Bronchial epithelial cell (primary cell): ENCODE data around the gene SATB1. TPM values are rescaled to one million over a fixed set of nuclear protein-coding genes. Genes with fewer than 3 reads are reported as not detected.

Experiments used
- DNase-seq: peaks from one replicate; pipeline ENCODE4 v3.0.0-alpha.2; 2010; ENCODE audit warnings: low read depth
- FAIRE-seq: peaks from 2 replicates; lab custom pipeline; 2011; peaks lifted over from hg19 to GRCh38; lab: Jason Lieb, UNC
- H3K27me3 ChIP-seq: 2 replicates; pipeline ENCODE4 v1.5.1; 2011; ENCODE audit warnings: low read length; ENCODE audit not compliant: control insufficient read depth, insufficient read depth
- H3K36me3 ChIP-seq: 2 replicates; pipeline ENCODE4 v1.5.1; 2011; ENCODE audit warnings: low read length; ENCODE audit not compliant: control insufficient read depth, insufficient read depth
- H3K4me3 ChIP-seq: 2 replicates; pipeline ENCODE4 v1.5.1; 2011; ENCODE audit warnings: mild to moderate bottlenecking, low read depth, low read length, control low read depth
- CTCF ChIP-seq: IDR thresholded peaks from 2 replicates; pipeline ENCODE4 v1.5.1; 2011; ENCODE audit warnings: mild to moderate bottlenecking, moderate library complexity, low read length, control low read depth, inconsistent platforms; ENCODE audit not compliant: insufficient read depth, severe bottlenecking
- total RNA-seq: library from RNA; depleted of rRNA; stranded (reverse); fragments of >200 nt; gene quantifications from 2 replicates; pipeline ENCODE4 v1.2.1, GENCODE V29; 2014

The SATB1 gene
- total RNA-seq, 1 donor from 2014 or later = 16.3 TPM

GRCh38 chr3:18308096-18308650 is 117.0 kb downstream of the SATB1 start:
- no peak for TF ChIP-seq CTCF
- H3K4me3 ChIP-seq = no peak overlapping the region
- H3K27me3 ChIP-seq = no peaks in the 10 kb centered on the region
- no peak for DNase-seq
- no peaks in the 10 kb centered on the region for H3K36me3 ChIP-seq
- no peak for FAIRE-seq

- DNase-seq = peak; percentile 73
- no peaks in the 10 kb centered on the region for H3K36me3 ChIP-seq
- no peak for FAIRE-seq
- H3K27me3 ChIP-seq = no peaks in the 10 kb centered on the region
- no peak for TF ChIP-seq CTCF
- H3K4me3 ChIP-seq = no peak overlapping the region
Measured at GRCh38 chr3:18307529-18307928, 117.6 kb downstream of the SATB1 start.

- FAIRE-seq (no peak), DNase-seq (peak; percentile 72)
- no peak for TF ChIP-seq CTCF
- no peak overlapping the region for H3K4me3 ChIP-seq
- no peaks in the 10 kb centered on the region for H3K36me3 ChIP-seq
- no peaks in the 10 kb centered on the region for H3K27me3 ChIP-seq
Measured at GRCh38 chr3:18302517-18302916, 122.6 kb downstream of the SATB1 start.

DNA sequence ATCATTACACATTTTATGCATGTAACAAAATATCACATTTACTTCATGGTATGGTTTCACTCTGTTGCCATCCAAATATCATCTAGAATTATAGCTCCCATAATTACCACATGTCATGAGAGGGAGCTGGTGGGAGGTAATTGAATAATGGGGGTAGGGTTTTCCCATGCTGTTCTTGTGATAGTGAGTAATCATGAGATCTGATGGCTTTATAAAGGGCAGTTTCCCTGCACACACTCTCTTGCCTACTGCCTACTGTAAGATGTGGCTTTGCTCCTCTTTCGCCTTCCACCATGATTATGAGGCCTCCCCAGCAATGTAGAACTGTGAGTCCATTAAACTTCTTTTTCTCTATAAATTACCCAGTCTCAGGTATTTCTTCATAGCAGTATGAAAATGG is 123.4 kb downstream of the SATB1 start:
- no peak for FAIRE-seq
- no peak for DNase-seq
- H3K36me3 ChIP-seq = no peaks in the 10 kb centered on the region
- H3K27me3 ChIP-seq = no peaks in the 10 kb centered on the region
- H3K4me3 ChIP-seq = no peak overlapping the region
- TF ChIP-seq CTCF = no peak

- no peaks in the 10 kb centered on the region for H3K27me3 ChIP-seq
- H3K4me3 ChIP-seq = no peak overlapping the region
- no peak for FAIRE-seq
Measured at GRCh38 chr3:18300916-18301315, 124.2 kb downstream of the SATB1 start.

More at GRCh38 chr3:18300916-18301315, 124.2 kb downstream of the SATB1 start:
- no peak for TF ChIP-seq CTCF
- no peak for DNase-seq
- H3K36me3 ChIP-seq = no peaks in the 10 kb centered on the region
